ENCODE measurements around the gene SHH. TPM values are rescaled to one million over a fixed set of nuclear protein-coding genes. Genes with fewer than 3 reads are reported as not detected.

SHH gene
- total RNA-seq, 1 donor from 2014 or later, result 35.8 TPM

DNA sequence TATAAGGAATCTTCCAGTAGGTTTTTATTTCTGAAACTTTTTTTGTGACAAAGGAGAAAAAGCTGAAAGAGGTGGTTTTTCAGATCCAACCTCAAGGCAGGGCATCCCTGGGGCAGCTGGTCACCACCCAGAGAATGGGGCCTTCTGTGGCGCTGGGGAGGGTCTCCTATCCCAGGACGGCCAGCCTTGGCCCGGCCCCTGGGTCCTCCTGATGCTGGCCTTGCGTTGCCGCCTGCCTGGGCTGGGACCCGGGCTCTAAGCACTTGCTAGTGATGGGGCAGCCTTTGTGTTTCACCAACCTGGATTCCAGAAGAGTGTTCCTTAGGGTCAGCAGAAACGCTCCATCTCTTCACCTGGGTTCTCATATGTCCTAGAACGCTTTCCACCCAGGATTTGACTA lies 16.3 kb downstream of the SHH start:
- Mint-ChIP-seq H3K27ac (no peak overlapping the region), H3K27me3 (peaks cover 30% of the 10 kb centered on the region), H3K4me1 (ENCODE audit: low read depth) (no peaks in the 10 kb centered on the region), H3K4me3 (ENCODE audit: low read depth) (no peak overlapping the region), H3K9me3 (ENCODE audit: low read depth) (no peaks in the 10 kb centered on the region), H3K36me3 (ENCODE audit: insufficient read depth) (peaks cover 2% of the 10 kb centered on the region)
- TF ChIP-seq, protein P1, sequence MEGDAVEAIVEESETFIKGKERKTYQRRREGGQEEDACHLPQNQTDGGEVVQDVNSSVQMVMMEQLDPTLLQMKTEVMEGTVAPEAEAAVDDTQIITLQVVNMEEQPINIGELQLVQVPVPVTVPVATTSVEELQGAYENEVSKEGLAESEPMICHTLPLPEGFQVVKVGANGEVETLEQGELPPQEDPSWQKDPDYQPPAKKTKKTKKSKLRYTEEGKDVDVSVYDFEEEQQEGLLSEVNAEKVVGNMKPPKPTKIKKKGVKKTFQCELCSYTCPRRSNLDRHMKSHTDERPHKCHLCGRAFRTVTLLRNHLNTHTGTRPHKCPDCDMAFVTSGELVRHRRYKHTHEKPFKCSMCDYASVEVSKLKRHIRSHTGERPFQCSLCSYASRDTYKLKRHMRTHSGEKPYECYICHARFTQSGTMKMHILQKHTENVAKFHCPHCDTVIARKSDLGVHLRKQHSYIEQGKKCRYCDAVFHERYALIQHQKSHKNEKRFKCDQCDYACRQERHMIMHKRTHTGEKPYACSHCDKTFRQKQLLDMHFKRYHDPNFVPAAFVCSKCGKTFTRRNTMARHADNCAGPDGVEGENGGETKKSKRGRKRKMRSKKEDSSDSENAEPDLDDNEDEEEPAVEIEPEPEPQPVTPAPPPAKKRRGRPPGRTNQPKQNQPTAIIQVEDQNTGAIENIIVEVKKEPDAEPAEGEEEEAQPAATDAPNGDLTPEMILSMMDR (IDR thresholded peaks at IDR 0.05; ENCODE audit: unreplicated experiment), result no peak
- DNase-seq (ENCODE audit: low spot score, unreplicated experiment), result no peak

GRCh38 chr7:155795401-155795800 lies 16.9 kb downstream of the SHH start:
- DNase-seq (ENCODE audit: low spot score, unreplicated experiment), result no peak
- Mint-ChIP-seq H3K9me3 (ENCODE audit: low read depth) (no peaks in the 10 kb centered on the region), H3K27ac (no peak overlapping the region), H3K27me3 (peaks cover 27% of the 10 kb centered on the region), H3K4me1 (ENCODE audit: low read depth) (no peaks in the 10 kb centered on the region), H3K4me3 (ENCODE audit: low read depth) (no peak overlapping the region), H3K36me3 (ENCODE audit: insufficient read depth) (peaks cover 1% of the 10 kb centered on the region)
- TF ChIP-seq, protein P1 (IDR thresholded peaks at IDR 0.05; ENCODE audit: unreplicated experiment), result no peak

- Mint-ChIP-seq H3K4me1 (ENCODE audit: low read depth) (no peaks in the 10 kb centered on the region), H3K27me3 (peaks cover 17% of the 10 kb centered on the region)
- TF ChIP-seq, protein P1 (IDR thresholded peaks at IDR 0.05; ENCODE audit: unreplicated experiment), result no peak
Observed at GRCh38 chr7:155794196-155794595, 18.1 kb downstream of the SHH start.

DNA sequence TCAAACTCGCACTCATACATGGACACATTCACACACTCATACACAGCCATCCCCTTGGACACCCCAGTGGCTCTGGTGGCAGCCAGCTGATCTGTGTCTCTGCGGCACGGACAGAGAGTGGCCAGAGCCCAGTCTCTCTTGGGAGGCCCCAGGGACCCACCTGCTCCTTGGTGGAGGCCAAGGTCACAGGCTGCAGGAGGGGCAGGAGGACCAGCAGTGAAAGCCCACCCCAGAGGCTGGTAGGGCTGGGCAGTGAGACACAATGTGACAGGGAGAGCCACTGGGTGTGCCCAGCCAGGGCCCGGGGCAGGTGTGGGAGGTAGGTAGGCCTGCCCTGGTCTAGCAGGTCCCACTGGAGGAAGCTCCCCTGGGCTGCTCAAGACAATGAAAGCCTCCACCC lies 18.5 kb downstream of the SHH start:
- no peak overlapping the region for H3K27ac Mint-ChIP-seq
- peaks cover 12% of the 10 kb centered on the region for H3K27me3 Mint-ChIP-seq
- TF ChIP-seq, protein P1 (IDR thresholded peaks at IDR 0.05; ENCODE audit: unreplicated experiment), result no peak
- H3K4me3 Mint-ChIP-seq (ENCODE audit: low read depth), result no peak overlapping the region
- H3K36me3 Mint-ChIP-seq (ENCODE audit: insufficient read depth), result no peaks in the 10 kb centered on the region
- no peaks in the 10 kb centered on the region for H3K4me1 Mint-ChIP-seq (ENCODE audit: low read depth)
- H3K9me3 Mint-ChIP-seq (ENCODE audit: low read depth), result no peaks in the 10 kb centered on the region
- no peak for DNase-seq (ENCODE audit: low spot score, unreplicated experiment)

More at GRCh38 chr7:155794196-155794595, 18.1 kb downstream of the SHH start:
- DNase-seq (ENCODE audit: low spot score, unreplicated experiment), result no peak
- H3K4me3 Mint-ChIP-seq (ENCODE audit: low read depth), result no peak overlapping the region
- no peaks in the 10 kb centered on the region for H3K36me3 Mint-ChIP-seq (ENCODE audit: insufficient read depth)
- H3K27ac Mint-ChIP-seq, result no peak overlapping the region
- no peaks in the 10 kb centered on the region for H3K9me3 Mint-ChIP-seq (ENCODE audit: low read depth)

DNA sequence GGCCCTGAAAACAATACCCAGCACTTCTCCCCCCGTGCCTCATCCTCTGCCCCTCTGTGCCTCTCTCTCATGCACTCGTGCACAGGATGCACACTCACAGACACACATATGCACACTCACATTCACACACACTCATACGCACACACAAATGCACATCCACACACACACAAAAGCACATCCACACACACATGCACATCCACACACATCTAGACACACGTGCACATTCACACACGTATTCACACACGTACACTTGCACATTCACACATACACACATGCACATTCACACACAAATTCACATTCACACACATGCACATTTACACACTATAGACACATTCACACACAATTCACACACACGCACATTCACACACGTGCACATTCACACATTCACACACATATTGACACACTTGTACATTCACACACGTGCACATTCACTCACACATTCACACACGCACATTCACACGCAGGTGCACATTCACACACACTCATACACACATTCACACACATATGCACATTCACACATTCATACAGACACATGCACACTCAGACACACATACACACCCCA lies 19.2 kb downstream of the SHH start:
- TF ChIP-seq, protein P1 (IDR thresholded peaks at IDR 0.05; ENCODE audit: unreplicated experiment), result no peak
- Mint-ChIP-seq H3K4me3 (ENCODE audit: low read depth) (no peak overlapping the region), H3K9me3 (ENCODE audit: low read depth) (no peaks in the 10 kb centered on the region), H3K27ac (no peak overlapping the region), H3K27me3 (peaks cover 6% of the 10 kb centered on the region), H3K36me3 (ENCODE audit: insufficient read depth) (no peaks in the 10 kb centered on the region), H3K4me1 (ENCODE audit: low read depth) (no peaks in the 10 kb centered on the region)
- DNase-seq (ENCODE audit: low spot score, unreplicated experiment), result no peak

All from progenitor cell of endocrine pancreas (in vitro differentiated cells).